EH (cell line): ENCODE data around the gene SESN3.

Experiments
- DNase-seq: peaks from one replicate; pipeline ENCODE4 v3.0.0-alpha.2; 2015; ENCODE audit warnings: low read depth

SESN3 gene

DNA sequence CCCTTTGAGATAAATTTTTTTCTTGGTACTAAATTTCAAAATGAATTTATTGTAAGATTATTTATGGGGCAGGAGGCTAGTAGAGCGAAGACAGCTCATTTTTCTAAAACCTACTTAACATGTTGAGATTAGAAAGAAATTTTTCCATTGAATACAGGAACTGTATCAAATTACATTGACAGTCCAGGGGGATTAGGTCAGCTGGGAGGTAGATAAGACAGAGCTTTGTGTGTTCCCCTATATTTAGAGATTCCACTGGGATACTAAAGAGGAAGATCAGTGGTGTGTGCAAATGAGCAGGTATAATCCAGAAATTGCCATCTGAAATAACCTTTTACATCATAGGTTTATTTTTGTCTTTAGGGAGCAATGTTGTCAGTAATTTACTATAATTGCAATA lies 109.3 kb downstream of the SESN3 start:
- DNase-seq = no peak

DNA sequence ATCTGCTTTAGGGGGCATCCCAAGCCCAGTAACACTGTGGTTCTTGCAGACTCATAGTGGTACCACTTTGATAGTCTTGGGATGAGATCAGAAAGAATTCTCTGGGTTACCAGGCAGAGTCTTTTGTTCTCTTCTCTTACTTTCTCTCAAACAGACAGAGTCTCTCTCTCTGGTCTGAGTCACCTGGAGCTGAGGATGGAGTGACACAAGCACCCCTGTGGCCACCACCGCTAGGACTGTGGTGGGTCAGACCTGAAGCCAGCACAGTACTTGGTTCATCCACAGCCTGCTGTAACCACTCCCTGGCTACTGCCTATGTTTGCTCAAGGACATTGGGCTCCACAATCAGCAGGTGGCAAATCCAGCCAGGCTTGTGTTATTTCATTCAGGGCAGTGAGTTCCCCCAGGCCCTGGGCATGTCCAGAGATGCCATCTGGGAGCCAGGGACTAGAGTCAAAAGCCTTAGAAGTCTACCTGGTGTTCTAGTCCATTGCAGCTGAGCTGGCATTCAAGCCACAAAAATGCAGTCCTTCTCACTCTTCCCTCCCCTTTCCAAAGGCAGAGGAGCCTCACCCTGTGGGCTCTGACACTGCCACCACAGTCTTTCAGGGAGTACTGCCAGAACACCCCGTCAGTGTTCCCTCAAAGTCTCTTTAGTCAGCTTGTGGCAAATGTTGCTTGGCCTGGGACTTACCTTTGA lies 111.5 kb downstream of the SESN3 start:
- no peak for DNase-seq

DNA sequence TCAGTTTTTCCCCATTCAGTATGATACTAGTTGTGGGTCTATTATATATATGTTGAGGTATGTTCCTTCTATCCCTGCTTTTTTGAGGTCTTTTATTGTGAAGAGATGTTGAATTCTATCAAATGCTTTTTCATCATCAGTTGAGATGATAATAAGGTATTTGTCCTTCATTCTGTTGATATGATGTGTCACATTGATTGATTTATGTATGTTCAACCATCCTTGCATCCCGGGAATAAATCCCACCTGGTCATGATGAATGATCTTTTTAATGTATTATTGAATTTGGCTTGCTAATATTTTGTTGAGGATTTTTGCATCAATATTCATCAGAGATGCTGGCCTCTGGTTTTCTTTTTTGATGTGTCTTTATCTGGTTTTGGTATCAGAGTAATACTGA lies 115.4 kb downstream of the SESN3 start:
- DNase-seq = no peak
